GM12878 (cell line): ENCODE data around the gene DST. TPM values are rescaled to one million over a fixed set of nuclear protein-coding genes. Genes with fewer than 3 reads are reported as not detected.

ENCODE experiments used
- ATAC-seq: fragments of 200-7000 bp; cut with Tn5 transposase; 3 replicates; pipeline ENCODE4 v1.9.1; 2020; ENCODE audit warnings: mild to moderate bottlenecking, moderate library complexity
- BruUV-seq: library from RNA; stranded (reverse); fragments of 400-500 nt; replicated peaks from 2 replicates; lab custom pipeline; 2021; lab: Mats Ljungman, UMichigan
- CTCF ChIA-PET: fragments of 300-600 bp; sonication (Branson Sonifier 250); formaldehyde crosslinking; extraction: SDS; loops from one replicate; lab custom pipeline; 2021; ENCODE audit warnings: inconsistent platforms; lab: Yijun Ruan, JAX
- POLR2A ChIA-PET: fragments of 350-600 bp; formaldehyde crosslinking; extraction: SDS; loops from one replicate; lab custom pipeline; 2021; ENCODE audit warnings: inconsistent platforms; lab: Charles Lee
- RAD21 ChIA-PET: fragments of 300-600 bp; sonication (Branson Sonifier 250); formaldehyde crosslinking; loops from one replicate; lab custom pipeline; 2023; ENCODE audit warnings: antibody characterized with exemption; ENCODE audit not compliant: unreplicated experiment; lab: Charles Lee
- SMC1A ChIA-PET: fragments of 300-600 bp; sonication (Branson Sonifier 250); formaldehyde crosslinking; loops from one replicate; lab custom pipeline; 2023; ENCODE audit not compliant: unreplicated experiment, uncharacterized antibody; lab: Charles Lee
- DNase-seq: peaks from one replicate; pipeline ENCODE4 v3.0.0-alpha.2; 2011; ENCODE audit warnings: low read depth, low spot score
- FAIRE-seq: peaks from 3 replicates; lab custom pipeline; 2011; peaks lifted over from hg19 to GRCh38; lab: Jason Lieb, UNC
- H2AFZ ChIP-seq: 2 replicates; pipeline ENCODE4 v1.6.0; 2011; ENCODE audit warnings: low read depth, low read length, control low read depth; ENCODE audit not compliant: control insufficient read depth
- H3K27ac ChIP-seq: 2 replicates; pipeline ENCODE4 v1.5.1; 2011; ENCODE audit warnings: control low read depth; ENCODE audit not compliant: control insufficient read depth, insufficient read depth
- H3K27me3 ChIP-seq, 2 experiments: replicated peaks in 1 of 2; 2 replicates each; pipeline versions ENCODE4 v1.6.0 to v1.6.1; 2011; ENCODE audit warnings: low read length in 1 of 2; ENCODE audit not compliant: control insufficient read depth in 2 of 2, insufficient read depth in 2 of 2
- H3K36me3 ChIP-seq, 2 experiments: 2 replicates each; pipeline ENCODE4 v1.5.1; 2011; ENCODE audit warnings: low read length in 1 of 2; ENCODE audit not compliant: control insufficient read depth in 2 of 2, insufficient read depth in 2 of 2
- H3K4me1 ChIP-seq: 2 replicates; pipeline ENCODE4 v1.6.1; 2011; ENCODE audit warnings: mild to moderate bottlenecking, low read length, moderate library complexity, mixed read lengths; ENCODE audit not compliant: control insufficient read depth, insufficient read depth
- H3K4me2 ChIP-seq: 2 replicates; pipeline ENCODE4 v1.6.0; 2011; ENCODE audit warnings: control low read depth; ENCODE audit not compliant: control insufficient read depth, insufficient read depth
- H3K4me3 ChIP-seq: fragments of 200-600 bp; sonication (generic); 2 replicates; pipeline ENCODE4 v1.5.1; 2016
- H3K79me2 ChIP-seq: 2 replicates; pipeline ENCODE4 v1.6.0; 2011; ENCODE audit warnings: low read length; ENCODE audit not compliant: control insufficient read depth, insufficient read depth
- H3K9ac ChIP-seq: 2 replicates; pipeline ENCODE4 v1.8.0; 2011; ENCODE audit warnings: low read length, control low read depth, mixed read lengths; ENCODE audit not compliant: control insufficient read depth, insufficient read depth
- H3K9me3 ChIP-seq: replicated peaks from 3 replicates; pipeline ENCODE4 v1.5.1; 2011; ENCODE audit warnings: mild to moderate bottlenecking, low read length; ENCODE audit not compliant: control insufficient read depth, insufficient read depth
- H4K20me1 ChIP-seq: 2 replicates; pipeline ENCODE4 v1.6.0; 2011; ENCODE audit not compliant: control insufficient read depth, insufficient read depth
- BRCA1 ChIP-seq: IDR thresholded peaks from 2 replicates; pipeline ENCODE4 v1.6.1; 2011; ENCODE audit warnings: low read depth, low read length, improper control_type of control experiment
- E4F1 ChIP-seq: fragments of 450-650 bp; IDR thresholded peaks from 2 replicates; pipeline ENCODE4 v1.6.1; 2018; ENCODE audit warnings: borderline replicate concordance, mild to moderate bottlenecking; ENCODE audit not compliant: partially characterized antibody
- LARP7 ChIP-seq: fragments of 450-650 bp; IDR thresholded peaks from 2 replicates; pipeline ENCODE4 v1.6.1; 2017; ENCODE audit warnings: mild to moderate bottlenecking
- SMARCA5 ChIP-seq: fragments of 450-650 bp; IDR thresholded peaks from 2 replicates; pipeline ENCODE4 v1.6.1; 2017; ENCODE audit warnings: mild to moderate bottlenecking
- ZNF274 ChIP-seq: IDR thresholded peaks from one replicate; pipeline ENCODE4 v1.8.0; 2011; ENCODE audit not compliant: insufficient read length, insufficient read depth
- WGBS: methylation state at CpG from one replicate; pipeline ENCODE4 v1.1.6; 2016; ENCODE audit warnings: low lambda C conversion rate; ENCODE audit not compliant: insufficient replicate concordance, insufficient coverage; ENCODE audit errors: missing lambda C conversion rate; 5-methylcytosine and 5-hydroxymethylcytosine counted together
- in situ Hi-C: fragments of 300-500 bp; cut with MboI; formaldehyde crosslinking; loops from 9 replicates; pipeline ENCODE4 v1.14.3; 2018; ENCODE audit warnings: mixed read lengths
- intact Hi-C: fragments of 100-400 bp; cut with micrococcal nuclease; formaldehyde crosslinking; loops from one replicate; pipeline ENCODE4 v1.14.2; 2022; ENCODE audit not compliant: unreplicated experiment
- polyA plus RNA-seq, 11 experiments: library from polyadenylated mRNA; depleted of rRNA in 4 of 11; unstranded in 6 of 11; stranded (reverse) in 5 of 11; fragments of >200 nt; fragmentation: Nextera tagmentation in 4 of 11; fragmentation: Illumina TruSeq in 1 of 11; extraction: Ambion mirVana in 4 of 11; extraction: Trizol in 1 of 11; gene quantifications; 1 replicate in 1 of 11; 2 replicates in 10 of 11; pipeline versions ENCODE4 v1.2.1 to v1.2.3, GENCODE V29; 2011 to 2016; ENCODE audit warnings: inconsistent platforms in 2 of 11, missing spikeins in 2 of 11, low read depth in 1 of 11
- total RNA-seq, 4 experiments: library from RNA; depleted of rRNA in 3 of 4; stranded (reverse); fragments of >200 nt in 3 of 4; fragmentation: Illumina TruSeq in 1 of 4; extraction: Trizol in 1 of 4; gene quantifications; 2 replicates each; pipeline versions ENCODE4 v1.2.1 to v1.2.3, GENCODE V29; 2013 to 2021
- TF ChIP-seq, protein P1 (sequence below): IDR thresholded peaks from 2 replicates; pipeline ENCODE4 v1.6.1; 2011; ENCODE audit warnings: borderline replicate concordance, low read depth, mild to moderate bottlenecking, moderate library complexity, mixed read lengths, low read length; ENCODE audit not compliant: insufficient read depth; ENCODE audit errors: extremely low read length

The DST gene
- total and polyA plus RNA-seq, 10 of the 15 experiments (the other 5 are each of a cell fraction or from before 2014, with no cell fraction given): 32.1 to 156 (median 75.0) TPM

- 97% methylated on average over 5 of the region's 5 CpGs for WGBS
- ATAC-seq (no peak), FAIRE-seq (no peak), DNase-seq (no peak)
- Histone ChIP-seq H3K4me1 (no peaks in the 10 kb centered on the region), H3K27ac (no peak overlapping the region), H3K27me3 (no peaks in the 10 kb centered on the region), H3K36me3 (no peaks in the 10 kb centered on the region; a peak in 3 of 4 replicates), H4K20me1 (no peaks in the 10 kb centered on the region), H3K79me2 (no peaks in the 10 kb centered on the region), H3K4me2 (no peak overlapping the region), H3K9ac (no peak overlapping the region), H2AFZ (no peak overlapping the region), H3K4me3 (no peak overlapping the region), H3K9me3 (no peaks in the 10 kb centered on the region)
- SMC1A ChIA-PET: interaction anchor here (1.0 to 3.1 kb wide), 3 partner anchors 15 to 179 kb away, joined by 3 to 11 read pairs (median 4); no protein-coding TSS in a partner anchor
- RAD21 ChIA-PET: no interaction called here
- intact Hi-C loops: no loop called here
- POLR2A ChIA-PET: no interaction called here
- TF ChIP-seq, protein P1, sequence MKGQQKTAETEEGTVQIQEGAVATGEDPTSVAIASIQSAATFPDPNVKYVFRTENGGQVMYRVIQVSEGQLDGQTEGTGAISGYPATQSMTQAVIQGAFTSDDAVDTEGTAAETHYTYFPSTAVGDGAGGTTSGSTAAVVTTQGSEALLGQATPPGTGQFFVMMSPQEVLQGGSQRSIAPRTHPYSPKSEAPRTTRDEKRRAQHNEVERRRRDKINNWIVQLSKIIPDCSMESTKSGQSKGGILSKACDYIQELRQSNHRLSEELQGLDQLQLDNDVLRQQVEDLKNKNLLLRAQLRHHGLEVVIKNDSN: no peak
- no peak for TF ChIP-seq E4F1
- TF ChIP-seq ZNF274: no peak
- TF ChIP-seq LARP7: no peak
- TF ChIP-seq BRCA1: no peak
- TF ChIP-seq SMARCA5: no peak
- no TSS peak for BruUV-seq
- CTCF ChIA-PET: interaction anchor here (1.2 to 3.1 kb wide), 7 partner anchors 9 to 38 kb away, joined by 3 to 16 read pairs (median 5); no protein-coding TSS in a partner anchor
- in situ Hi-C loops: loop anchor here (25.0 kb wide), 1 partner anchor 593 kb away; no protein-coding TSS in a partner anchor
Observed at GRCh38 chr6:56580271-56580670, 62.4 kb downstream of the DST start.
